Measurements from ENCODE around the gene NCSTN.

DNA sequence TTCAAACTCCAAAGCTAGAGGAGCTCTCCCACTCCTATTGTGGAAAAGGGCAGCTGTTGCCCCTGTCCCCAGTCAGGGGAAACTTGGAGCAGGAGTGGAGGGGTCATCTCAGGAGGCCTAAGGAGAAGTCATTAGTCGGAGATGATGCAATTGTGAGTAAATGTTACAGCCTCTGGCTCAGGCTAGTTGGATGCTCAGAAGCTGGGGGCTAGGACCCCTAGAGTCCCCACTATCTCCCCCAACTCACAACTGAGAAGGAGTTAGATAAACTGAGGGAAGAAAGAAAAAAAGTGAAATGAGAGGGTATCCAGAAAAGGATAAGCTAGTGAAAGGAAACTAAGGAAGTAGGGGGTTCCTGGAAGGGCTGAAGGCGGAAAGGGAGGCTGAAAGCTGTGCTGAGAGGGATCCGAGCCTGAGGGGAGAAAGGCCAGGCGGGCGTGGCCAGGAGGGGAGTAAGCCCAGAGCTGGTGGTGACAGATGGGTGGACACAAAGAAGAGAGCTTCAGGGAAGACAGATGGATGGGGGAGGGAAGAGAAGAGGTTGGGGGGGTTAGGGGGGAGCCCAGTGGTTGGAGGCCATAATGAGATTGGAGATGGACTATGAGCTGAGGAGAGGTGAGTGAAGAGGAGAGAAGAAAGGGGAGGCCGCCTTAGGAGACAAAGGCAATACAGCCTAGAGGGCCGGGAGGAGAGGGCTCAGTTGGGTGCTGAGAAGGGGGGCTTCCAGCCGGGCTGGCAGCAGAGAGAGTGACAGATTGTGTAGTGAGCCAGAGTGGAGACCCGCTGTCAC is 19.2 kb downstream of the NCSTN start:
- TF ChIP-seq SMC3 (conservative IDR thresholded peaks at IDR 0.05; ENCODE audit: poor library complexity) (no peak), MXI1 (conservative IDR thresholded peaks at IDR 0.05; ENCODE audit: poor library complexity, severe bottlenecking) (no peak)
